ENCODE measurements around the gene ZFP36L1.

- peak; percentile 82 to 99 (median 96) for TF ChIP-seq CTCF (IDR thresholded peaks at IDR 0.05)
- TF ChIP-seq POLR2A (IDR thresholded peaks at IDR 0.05), result peak in 1 of 2 donors; percentile 36
- TF ChIP-seq POLR2AphosphoS5 (IDR thresholded peaks at IDR 0.05; ENCODE audit: insufficient read depth in 1 of 2, low read depth in 1 of 2), result peak; percentile 22 to 80
These were observed 23.5 kb upstream of the ZFP36L1 start for GRCh38 chr14:68816183-68816942.

Measured in vagina (tissue), 2 donors.